GM18498 (cell line): ENCODE measurements around the gene PLCH1.

Experiments
- ATAC-seq: cut with Tn5 transposase; IDR thresholded peaks from one replicate; pipeline ENCODE4 v1.9.1; 2021; ENCODE audit warnings: mild to moderate bottlenecking, moderate library complexity; ENCODE audit not compliant: unreplicated experiment

The PLCH1 gene

GRCh38 chr3:155356594-155357370 is 388.1 kb downstream of the PLCH1 start:
- ATAC-seq = no peak

- ATAC-seq = no peak
Measured at GRCh38 chr3:155354658-155355057, 390.2 kb downstream of the PLCH1 start.

GRCh38 chr3:155352900-155353490 is 391.9 kb downstream of the PLCH1 start:
- no peak for ATAC-seq

GRCh38 chr3:155350571-155350970 is 394.3 kb downstream of the PLCH1 start:
- ATAC-seq = no peak

- ATAC-seq = no peak
Measured at GRCh38 chr3:155347901-155348300, 397.0 kb downstream of the PLCH1 start.

- no peak for ATAC-seq
Measured at GRCh38 chr3:155342344-155342743, 402.5 kb downstream of the PLCH1 start.

GRCh38 chr3:155339052-155339451 is 405.8 kb downstream of the PLCH1 start:
- no peak for ATAC-seq

GRCh38 chr3:155335724-155336354 is 409.0 kb downstream of the PLCH1 start:
- peak; percentile 36 for ATAC-seq

- peak; percentile 93 for ATAC-seq
Measured at GRCh38 chr3:155334914-155335723, 409.8 kb downstream of the PLCH1 start.

GRCh38 chr3:155334215-155334913 is 410.5 kb downstream of the PLCH1 start:
- ATAC-seq = no peak

- no peak for ATAC-seq
Measured at GRCh38 chr3:155332716-155333115, 412.2 kb downstream of the PLCH1 start.

- no peak for ATAC-seq
Measured at GRCh38 chr3:155331078-155331477, 413.8 kb downstream of the PLCH1 start.

GRCh38 chr3:155330370-155330769 is 414.5 kb downstream of the PLCH1 start:
- no peak for ATAC-seq

GRCh38 chr3:155329513-155330048 is 415.3 kb downstream of the PLCH1 start:
- no peak for ATAC-seq

- ATAC-seq = no peak
Measured at GRCh38 chr3:155327871-155328270, 417.0 kb downstream of the PLCH1 start.

GRCh38 chr3:155327430-155327829 is 417.4 kb downstream of the PLCH1 start:
- no peak for ATAC-seq

GRCh38 chr3:155326901-155327300 is 418.0 kb downstream of the PLCH1 start:
- no peak for ATAC-seq

GRCh38 chr3:155326244-155326643 is 418.6 kb downstream of the PLCH1 start:
- no peak for ATAC-seq
